Transverse colon (tissue), 4 donors: Measurements from ENCODE around the gene CHRNE. TPM values are rescaled to one million over a fixed set of nuclear protein-coding genes. Genes with fewer than 3 reads are reported as not detected.

Source experiments
- DNase-seq: peaks from one replicate; pipeline ENCODE4 v3.0.0-alpha.2; 2019
- H3K27ac ChIP-seq, 4 donors: fragments of 200-600 bp; sonication (generic); 2 replicates each; pipeline ENCODE4 v1.5.1; 2016 to 2018; ENCODE audit warnings: inconsistent platforms in 4 of 4
- H3K27me3 ChIP-seq: fragments of 200-600 bp; sonication (generic); 2 replicates; pipeline ENCODE4 v1.5.1; 2017; ENCODE audit warnings: inconsistent platforms
- H3K36me3 ChIP-seq, 4 donors: fragments of 200-600 bp; sonication (generic); 2 replicates each; pipeline ENCODE4 v1.5.1; 2017 to 2019; ENCODE audit warnings: inconsistent platforms in 4 of 4
- H3K4me1 ChIP-seq, 4 donors: fragments of 200-600 bp; sonication (generic); 2 replicates each; pipeline ENCODE4 v1.5.1; 2017 to 2020; ENCODE audit warnings: inconsistent platforms in 4 of 4
- H3K4me3 ChIP-seq, 4 donors: fragments of 200-600 bp; sonication (generic); 1 replicate in 1 of 4; 2 replicates in 3 of 4; pipeline versions ENCODE4 v1.5.1 to v1.6.1; 2017 to 2019; ENCODE audit warnings: inconsistent platforms in 4 of 4
- H3K9me3 ChIP-seq, 2 donors: fragments of 200-600 bp; sonication (generic); 2 replicates each; pipeline ENCODE4 v1.5.1; 2017 to 2019; ENCODE audit warnings: inconsistent platforms in 2 of 2
- CTCF ChIP-seq, 5 experiments: fragments of 200-600 bp in 3 of 5; fragments of 450-650 bp in 2 of 5; sonication (generic) in 3 of 5; IDR thresholded peaks; 1 replicate in 2 of 5; 2 replicates in 3 of 5; pipeline ENCODE4 v1.5.1; 2016 to 2017; ENCODE audit warnings: antibody characterized with exemption in 5 of 5, inconsistent platforms in 3 of 5, mild to moderate bottlenecking in 2 of 5, moderate library complexity in 1 of 5
- EP300 ChIP-seq: sonication (generic); formaldehyde crosslinking; IDR thresholded peaks from one replicate; pipeline ENCODE4 v1.6.1; 2017; ENCODE audit warnings: antibody characterized with exemption, low read depth
- POLR2A ChIP-seq: fragments of 450-650 bp; IDR thresholded peaks from one replicate; pipeline ENCODE4 v1.6.1; 2016; ENCODE audit warnings: antibody characterized with exemption, mild to moderate bottlenecking, moderate library complexity
- POLR2AphosphoS5 ChIP-seq, 3 donors: sonication (generic); formaldehyde crosslinking; IDR thresholded peaks; one replicate each; pipeline ENCODE4 v1.6.1; 2016; ENCODE audit warnings: antibody characterized with exemption in 3 of 3
- WGBS, 2 donors: methylation state at CpG; one replicate each; pipeline ENCODE4 v1.1.5; 2018; ENCODE audit warnings: low coverage in 1 of 2; 5-methylcytosine and 5-hydroxymethylcytosine counted together
- in situ Hi-C, 4 donors: fragments of 200-750 bp; cut with MboI; loops; one replicate each; pipeline versions ENCODE4 v1.15.0 to v1.15.1; 2017; ENCODE audit warnings: low sequenced_read_pairs in 3 of 4, low pct_ligation_motif_present in 1 of 4, low pct_unique_long_range_greater_than_20kb in 1 of 4
- intact Hi-C: fragments of 100-400 bp; cut with DNase I; formaldehyde crosslinking; loops from one replicate; pipeline ENCODE4 v1.15.1; 2023; ENCODE audit warnings: low total_unique reads
- total RNA-seq, 4 donors: library from RNA; depleted of rRNA; stranded (reverse); fragments of >200 nt; gene quantifications; one replicate each; pipeline ENCODE4 v1.1.0, GENCODE V29; 2016

Gene CHRNE
- total RNA-seq, 4 donors from 2014 or later = 0.32 TPM; not detected in 3

DNA sequence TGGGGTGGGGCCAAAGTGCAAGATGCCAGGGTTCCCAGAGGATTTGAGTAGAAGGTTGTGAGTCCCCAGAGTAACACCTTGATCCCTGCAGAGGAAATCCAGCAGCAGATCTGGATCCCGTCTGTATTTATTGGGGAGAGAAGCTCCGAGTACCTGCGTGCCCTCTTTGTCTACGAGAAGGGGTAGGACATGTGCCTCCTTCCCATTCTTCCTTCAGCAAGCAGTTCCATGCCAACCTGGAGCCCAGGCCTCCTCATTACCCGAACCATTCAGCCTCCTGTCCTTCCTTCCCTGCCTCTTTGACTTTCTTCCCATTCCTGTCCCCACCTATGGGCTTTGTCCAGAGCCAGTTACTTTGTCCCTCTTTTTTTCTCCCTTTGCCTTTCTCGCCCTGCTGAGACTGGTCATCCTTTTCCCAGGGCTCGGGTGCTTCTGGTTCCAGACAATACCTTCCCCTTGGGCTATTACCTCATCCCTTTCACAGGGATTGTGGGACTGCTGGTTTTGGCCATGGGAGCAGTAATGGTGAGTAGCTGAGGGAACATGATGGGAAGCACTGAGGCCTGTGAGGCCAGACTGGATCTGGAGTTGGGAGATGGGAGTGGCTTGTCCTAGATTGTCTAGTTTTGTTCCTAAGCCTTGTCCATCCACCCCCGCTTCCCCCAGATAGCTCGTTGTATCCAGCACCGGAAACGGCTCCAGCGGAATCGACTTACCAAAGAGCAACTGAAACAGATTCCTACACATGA is 40.0 kb upstream of the CHRNE start:
- 77 to 79% methylated on average over 6 to 13 of the region's 13 CpGs for WGBS, 2 donors
- Histone ChIP-seq H3K4me1 (peaks cover 48 to 78% (median 50%) of the 10 kb centered on the region in 4 donors), H3K27ac (peak overlapping the region in 2 of 4 donors; percentile 100), H3K9me3 (no peaks in the 10 kb centered on the region), H3K4me3 (no peak overlapping the region), H3K36me3 (peaks cover 0 to 6% (median under 1%) of the 10 kb centered on the region in 4 donors), H3K27me3 (no peaks in the 10 kb centered on the region)
- TF ChIP-seq EP300 (no peak), CTCF (IDR thresholded peaks at IDR 0.05) (no peak), POLR2AphosphoS5 (IDR thresholded peaks at IDR 0.05) (no peak)
- in situ Hi-C loops (no loop called here), intact Hi-C loops (no loop called here)
- no peak for DNase-seq

DNA sequence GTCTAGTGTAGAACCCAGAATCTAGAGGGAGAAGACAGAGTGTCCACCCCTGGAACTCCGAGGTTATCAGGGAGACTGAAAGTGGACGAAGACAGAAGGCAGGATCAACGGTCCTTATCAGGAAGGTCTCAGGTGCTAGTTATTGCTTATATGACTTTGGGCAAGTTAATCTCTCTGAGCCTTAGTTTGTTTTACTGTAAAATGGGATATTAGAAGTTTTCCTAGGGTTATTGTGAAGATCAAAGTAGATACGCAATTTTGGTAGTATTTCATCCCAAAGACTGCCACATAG is 38.4 kb upstream of the CHRNE start:
- intact Hi-C loops (no loop called here), in situ Hi-C loops (no loop called here)
- no peak for TF ChIP-seq POLR2AphosphoS5 (IDR thresholded peaks at IDR 0.05)
- Histone ChIP-seq H3K27ac (peak overlapping the region; percentile 96 to 97 (median 96)), H3K4me3 (peak overlapping the region; percentile 68 to 84 (median 75)), H3K36me3 (peaks cover 0 to 14% (median 4%) of the 10 kb centered on the region in 4 donors), H3K9me3 (no peaks in the 10 kb centered on the region), H3K27me3 (no peaks in the 10 kb centered on the region), H3K4me1 (peaks cover 43 to 71% (median 44%) of the 10 kb centered on the region in 4 donors)
- no peak for DNase-seq
- WGBS, 2 donors = 26 to 33% methylated on average over 3 to 4 of the region's 4 CpGs

DNA sequence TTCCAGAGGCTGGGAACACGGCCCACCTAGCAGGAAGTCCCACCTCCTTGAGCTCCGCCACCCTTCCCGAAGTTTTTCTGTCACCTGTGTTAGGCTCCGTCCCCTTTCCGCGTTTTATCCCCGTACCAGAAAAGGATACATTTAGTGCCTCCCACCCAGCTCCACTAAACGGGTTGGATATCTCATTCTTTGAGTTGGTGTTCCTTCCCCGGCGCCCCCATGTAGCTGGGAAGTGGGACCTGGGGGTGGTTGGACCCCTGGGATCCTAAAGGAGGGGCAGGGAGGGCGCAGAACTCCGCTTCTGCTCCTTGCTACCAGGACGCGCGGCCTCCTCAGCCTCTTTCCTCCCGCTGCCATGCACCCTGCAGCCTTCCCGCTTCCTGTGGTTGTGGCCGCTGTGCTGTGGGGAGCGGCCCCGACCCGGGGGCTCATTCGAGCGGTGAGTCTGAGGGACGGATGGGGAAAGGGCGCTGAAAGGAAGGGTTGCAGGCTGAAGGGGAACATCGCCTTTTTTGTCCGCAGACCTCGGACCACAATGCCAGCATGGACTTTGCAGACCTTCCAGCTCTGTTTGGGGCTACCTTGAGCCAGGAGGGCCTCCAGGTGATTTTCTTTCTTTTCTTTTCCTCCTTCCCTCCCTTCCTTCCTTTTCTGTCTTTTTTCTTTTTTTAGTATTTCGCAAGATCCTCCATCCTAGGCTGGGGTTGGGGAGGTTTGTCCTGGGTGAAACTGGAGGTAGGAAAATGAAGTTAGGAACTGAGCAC is 37.8 kb upstream of the CHRNE start:
- no peaks in the 10 kb centered on the region for H3K9me3 ChIP-seq
- peak overlapping the region; percentile 96 to 97 (median 96) for H3K27ac ChIP-seq
- no peaks in the 10 kb centered on the region for H3K27me3 ChIP-seq
- in situ Hi-C loops (no loop called here), intact Hi-C loops (no loop called here)
- TF ChIP-seq POLR2A (no peak), CTCF (IDR thresholded peaks at IDR 0.05) (no peak), POLR2AphosphoS5 (IDR thresholded peaks at IDR 0.05) (no peak), EP300 (no peak)
- H3K4me3 ChIP-seq = peak overlapping the region; percentile 68 to 84 (median 75)
- peaks cover 0 to 14% (median 4%) of the 10 kb centered on the region in 4 donors for H3K36me3 ChIP-seq
- DNase-seq = peak; percentile 82
- 0 to 2% methylated on average over 8 to 29 of the region's 29 CpGs for whole genome bisulfite sequencing, 2 donors
- peaks cover 38 to 66% (median 39%) of the 10 kb centered on the region in 4 donors for H3K4me1 ChIP-seq

DNA sequence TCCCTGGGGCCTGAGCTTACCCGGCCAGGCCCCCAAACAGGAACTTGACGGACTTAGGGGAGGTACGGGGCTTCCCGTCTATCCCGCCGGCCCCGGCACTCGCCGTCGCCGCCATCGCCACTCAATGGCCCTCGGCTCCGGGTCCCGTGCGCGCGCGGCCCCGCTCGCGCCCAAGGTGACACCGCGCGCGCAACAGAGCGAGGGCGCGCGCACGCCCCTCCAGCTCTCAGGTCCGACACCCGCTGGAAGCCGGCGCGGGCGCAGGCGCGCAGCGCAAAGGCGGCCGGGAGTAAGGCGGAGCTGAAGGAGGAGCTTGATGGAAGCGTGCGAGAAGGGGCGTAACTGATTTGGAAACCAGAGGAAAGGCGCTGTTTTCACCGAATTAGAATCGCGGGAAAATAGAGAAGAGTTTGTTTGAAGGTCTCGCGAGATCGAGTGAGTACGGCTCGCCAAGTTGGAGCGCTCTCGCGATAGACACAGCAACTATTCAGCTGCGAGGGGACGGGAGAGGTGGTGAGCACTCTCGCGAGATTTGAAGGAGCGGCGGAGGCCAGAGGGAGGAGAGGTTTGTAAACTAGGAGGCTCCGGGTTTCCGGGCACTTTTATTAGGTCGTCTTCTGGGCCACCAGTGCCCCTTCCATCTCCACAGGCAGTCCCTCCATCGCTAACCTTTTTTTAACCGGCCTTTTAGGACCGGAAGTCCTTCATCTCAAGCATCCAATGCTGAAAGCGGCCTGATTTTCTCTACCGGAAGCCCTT is 37.1 kb upstream of the CHRNE start, which contains the start of the genes RNF167 and SLC25A11:
TSS of gene RNF167 (plus strand) at position 473 of the 759 bp plus-strand sequence. CDS start 642 bp downstream, outside the sequence.
TSS of gene SLC25A11 (minus strand) at position 251 of the 759 bp plus-strand sequence. CDS start at position 115, 136 bp downstream.
- peaks cover 30 to 58% (median 31%) of the 10 kb centered on the region in 4 donors for H3K4me1 ChIP-seq
- DNase-seq = peak; percentile 96
- TF ChIP-seq CTCF (IDR thresholded peaks at IDR 0.05) (no peak), EP300 (no peak), POLR2A (peak; percentile 73), POLR2AphosphoS5 (IDR thresholded peaks at IDR 0.05) (peak; percentile 73 to 85 (median 81))
- peaks cover 0 to 14% (median 4%) of the 10 kb centered on the region in 4 donors for H3K36me3 ChIP-seq
- H3K27me3 ChIP-seq = no peaks in the 10 kb centered on the region
- peak within 1 kb of the TSS; percentile 74 to 87 (median 80) for H3K4me3 ChIP-seq
- no peaks in the 10 kb centered on the region for H3K9me3 ChIP-seq
- 0% methylated on average over 8 to 59 of the region's 72 CpGs for WGBS, 2 donors
- peak within 1 kb of the TSS; percentile 96 to 97 (median 96) for H3K27ac ChIP-seq
- in situ Hi-C loops (no loop called here), intact Hi-C loops (loop anchor here (10.0 kb wide), 1 partner anchor 45 kb away; the partner anchor contains the start of gene CAMTA2)
